Breast epithelium (tissue), 3 donors: ENCODE measurements around the gene TANC1.

ENCODE experiments used
- POLR2AphosphoS5 ChIP-seq, 3 donors: sonication (generic); formaldehyde crosslinking; IDR thresholded peaks; one replicate each; pipeline ENCODE4 v1.6.1; 2017; ENCODE audit warnings: antibody characterized with exemption in 3 of 3
- TF ChIP-seq, protein P1 (sequence below), 3 donors: fragments of 450-650 bp; IDR thresholded peaks; one replicate each; pipeline ENCODE4 v1.5.1; 2016 to 2017; ENCODE audit warnings: antibody characterized with exemption in 3 of 3, mild to moderate bottlenecking in 3 of 3, moderate library complexity in 3 of 3

DNA sequence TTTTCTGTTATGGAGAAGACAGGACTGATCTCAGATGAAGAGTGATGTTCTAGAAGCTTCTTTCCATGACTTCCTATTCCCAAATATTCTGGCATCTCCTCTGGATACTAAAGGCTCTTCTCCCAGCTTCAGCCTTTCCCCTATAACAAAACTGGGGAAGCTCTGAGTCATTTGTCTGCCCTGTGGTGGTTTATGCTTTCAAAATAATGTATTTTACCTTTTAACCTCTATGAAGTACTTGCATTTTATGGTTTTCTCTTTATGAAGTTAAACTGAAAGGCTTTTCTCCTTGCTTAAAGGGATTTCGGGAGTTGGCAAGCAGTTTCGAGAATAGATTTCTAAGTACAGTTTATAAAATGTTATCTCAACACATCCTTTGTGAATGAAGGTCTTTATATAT is 104.4 kb downstream of the TANC1 start:
- TF ChIP-seq, protein P1, sequence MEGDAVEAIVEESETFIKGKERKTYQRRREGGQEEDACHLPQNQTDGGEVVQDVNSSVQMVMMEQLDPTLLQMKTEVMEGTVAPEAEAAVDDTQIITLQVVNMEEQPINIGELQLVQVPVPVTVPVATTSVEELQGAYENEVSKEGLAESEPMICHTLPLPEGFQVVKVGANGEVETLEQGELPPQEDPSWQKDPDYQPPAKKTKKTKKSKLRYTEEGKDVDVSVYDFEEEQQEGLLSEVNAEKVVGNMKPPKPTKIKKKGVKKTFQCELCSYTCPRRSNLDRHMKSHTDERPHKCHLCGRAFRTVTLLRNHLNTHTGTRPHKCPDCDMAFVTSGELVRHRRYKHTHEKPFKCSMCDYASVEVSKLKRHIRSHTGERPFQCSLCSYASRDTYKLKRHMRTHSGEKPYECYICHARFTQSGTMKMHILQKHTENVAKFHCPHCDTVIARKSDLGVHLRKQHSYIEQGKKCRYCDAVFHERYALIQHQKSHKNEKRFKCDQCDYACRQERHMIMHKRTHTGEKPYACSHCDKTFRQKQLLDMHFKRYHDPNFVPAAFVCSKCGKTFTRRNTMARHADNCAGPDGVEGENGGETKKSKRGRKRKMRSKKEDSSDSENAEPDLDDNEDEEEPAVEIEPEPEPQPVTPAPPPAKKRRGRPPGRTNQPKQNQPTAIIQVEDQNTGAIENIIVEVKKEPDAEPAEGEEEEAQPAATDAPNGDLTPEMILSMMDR (IDR thresholded peaks at IDR 0.05), result no peak
- TF ChIP-seq POLR2AphosphoS5 (IDR thresholded peaks at IDR 0.05), result no peak
